Adrenal gland (tissue), 5 donors: ENCODE results near the gene LGR5.

ENCODE experiments used
- POLR2A ChIP-seq, 2 donors: fragments of 450-650 bp; IDR thresholded peaks; one replicate each; pipeline ENCODE4 v1.6.1; 2017; ENCODE audit warnings: antibody characterized with exemption in 2 of 2, mild to moderate bottlenecking in 2 of 2, moderate library complexity in 1 of 2
- TF ChIP-seq, protein P1 (sequence below), 6 experiments: fragments of 450-650 bp in 4 of 6; fragments of 200-600 bp in 2 of 6; sonication (generic) in 1 of 6; IDR thresholded peaks; 1 replicate in 5 of 6; 2 replicates in 1 of 6; pipeline versions ENCODE4 v1.5.1 to v1.8.0; 2016 to 2021; ENCODE audit warnings: antibody characterized with exemption in 6 of 6, mild to moderate bottlenecking in 2 of 6, moderate library complexity in 1 of 6
- donor health status: DM: no; HTN: no; CAD: no.

GRCh38 chr12:71587012-71587411 is 147.4 kb downstream of the LGR5 start:
- TF ChIP-seq, protein P1, sequence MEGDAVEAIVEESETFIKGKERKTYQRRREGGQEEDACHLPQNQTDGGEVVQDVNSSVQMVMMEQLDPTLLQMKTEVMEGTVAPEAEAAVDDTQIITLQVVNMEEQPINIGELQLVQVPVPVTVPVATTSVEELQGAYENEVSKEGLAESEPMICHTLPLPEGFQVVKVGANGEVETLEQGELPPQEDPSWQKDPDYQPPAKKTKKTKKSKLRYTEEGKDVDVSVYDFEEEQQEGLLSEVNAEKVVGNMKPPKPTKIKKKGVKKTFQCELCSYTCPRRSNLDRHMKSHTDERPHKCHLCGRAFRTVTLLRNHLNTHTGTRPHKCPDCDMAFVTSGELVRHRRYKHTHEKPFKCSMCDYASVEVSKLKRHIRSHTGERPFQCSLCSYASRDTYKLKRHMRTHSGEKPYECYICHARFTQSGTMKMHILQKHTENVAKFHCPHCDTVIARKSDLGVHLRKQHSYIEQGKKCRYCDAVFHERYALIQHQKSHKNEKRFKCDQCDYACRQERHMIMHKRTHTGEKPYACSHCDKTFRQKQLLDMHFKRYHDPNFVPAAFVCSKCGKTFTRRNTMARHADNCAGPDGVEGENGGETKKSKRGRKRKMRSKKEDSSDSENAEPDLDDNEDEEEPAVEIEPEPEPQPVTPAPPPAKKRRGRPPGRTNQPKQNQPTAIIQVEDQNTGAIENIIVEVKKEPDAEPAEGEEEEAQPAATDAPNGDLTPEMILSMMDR (IDR thresholded peaks at IDR 0.05) = no peak
- TF ChIP-seq POLR2A (IDR thresholded peaks at IDR 0.05) = no peak
